ENCODE data around the gene FBXO8.
"Not testable (repeated sequence)": the region's sequence is repeated elsewhere in the genome, so short reads cannot be mapped to it uniquely, and the experiment has no call there.

Gene FBXO8, protein sequence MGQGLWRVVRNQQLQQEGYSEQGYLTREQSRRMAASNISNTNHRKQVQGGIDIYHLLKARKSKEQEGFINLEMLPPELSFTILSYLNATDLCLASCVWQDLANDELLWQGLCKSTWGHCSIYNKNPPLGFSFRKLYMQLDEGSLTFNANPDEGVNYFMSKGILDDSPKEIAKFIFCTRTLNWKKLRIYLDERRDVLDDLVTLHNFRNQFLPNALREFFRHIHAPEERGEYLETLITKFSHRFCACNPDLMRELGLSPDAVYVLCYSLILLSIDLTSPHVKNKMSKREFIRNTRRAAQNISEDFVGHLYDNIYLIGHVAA

DNA sequence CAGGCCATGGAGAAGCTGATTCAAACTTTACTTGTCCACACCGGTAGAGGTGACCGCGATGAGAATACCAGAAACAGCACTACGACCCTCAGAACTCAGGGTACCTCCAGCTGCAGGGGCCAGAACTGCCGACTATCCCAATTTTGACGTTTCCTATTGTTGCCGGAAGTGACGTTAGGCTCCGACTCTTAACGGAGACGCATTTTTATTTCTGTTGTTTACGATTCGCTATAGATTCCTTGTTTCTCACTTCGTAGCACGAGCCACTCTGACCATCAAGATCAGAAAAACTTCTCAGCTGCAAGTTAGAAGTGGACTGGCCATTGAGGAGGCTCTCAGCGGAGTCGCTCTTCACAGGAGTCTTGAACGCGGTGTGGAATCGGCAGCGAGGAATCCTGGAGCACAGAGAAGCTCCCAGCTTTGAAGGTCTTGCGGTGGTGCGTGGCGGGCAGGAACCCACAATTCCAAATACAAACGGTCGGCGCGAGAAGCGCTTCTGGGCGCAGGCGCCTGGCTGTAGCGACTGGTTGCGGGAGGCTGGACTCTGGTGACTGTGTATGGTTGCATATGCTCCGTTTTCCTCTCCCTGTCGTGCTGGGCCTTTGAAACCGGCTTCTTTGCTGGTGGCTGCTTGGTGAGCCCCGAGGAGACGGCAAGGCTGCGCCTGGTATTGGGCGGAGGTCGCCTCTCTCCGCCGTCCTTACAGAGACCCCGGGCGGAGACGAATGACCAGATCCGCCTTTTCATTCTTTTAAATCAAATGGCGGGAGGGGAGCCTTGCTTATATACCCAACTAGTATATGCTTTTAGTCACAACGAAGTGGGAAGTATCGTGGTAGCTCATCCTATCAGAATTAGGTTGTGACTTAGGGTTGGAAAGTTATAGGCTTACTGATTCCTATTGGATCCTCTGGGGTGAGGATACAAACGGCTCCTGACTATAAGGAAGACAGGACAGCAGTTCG lies at the start of gene FBXO8, which contains the start of gene CEP44:
TSS of gene FBXO8 (minus strand) at position 161 of the 965 bp plus-strand sequence. CDS start 20,575 bp downstream, outside the sequence.
TSS of gene CEP44 (plus strand) at position 405 of the 965 bp plus-strand sequence. CDS start 15,211 bp downstream, outside the sequence.
- DNase-seq (ENCODE audit: low read depth) = peak; percentile 41

DNA sequence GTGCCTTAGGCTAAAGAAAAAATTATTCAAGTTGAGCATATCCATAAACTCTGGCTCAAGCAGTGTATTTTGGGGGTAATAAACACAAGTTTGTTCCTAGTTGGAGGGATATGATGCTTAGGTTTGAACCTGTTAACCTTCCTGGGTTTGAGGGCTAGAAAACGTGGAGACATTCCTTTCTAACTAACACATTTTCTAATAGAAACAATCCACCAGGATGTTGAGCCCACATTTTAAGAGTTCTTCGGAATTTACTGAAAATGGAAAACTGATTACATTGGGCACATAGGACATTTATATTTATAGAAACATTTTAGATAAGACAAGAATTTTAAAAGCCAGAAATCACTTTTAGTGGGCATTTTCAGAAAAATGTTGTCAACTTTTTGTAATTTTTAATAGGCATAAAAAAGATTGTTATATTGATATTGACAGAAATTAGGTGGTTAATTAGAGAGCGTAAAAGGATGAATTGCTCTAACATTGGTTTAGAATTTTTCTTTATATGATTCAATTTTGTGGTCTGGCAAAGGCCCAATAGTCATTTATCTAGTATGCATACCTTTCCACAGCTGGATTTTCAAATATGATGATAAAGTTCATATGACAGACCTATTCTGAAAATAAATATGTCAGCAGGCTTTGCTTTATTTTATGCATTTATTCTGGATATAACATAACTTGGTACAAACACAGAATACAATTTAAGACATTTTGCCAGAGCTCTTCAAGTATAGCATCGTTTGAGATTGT lies 49.5 kb upstream of the FBXO8 start:
- no peak for DNase-seq (ENCODE audit: low read depth)

DNA sequence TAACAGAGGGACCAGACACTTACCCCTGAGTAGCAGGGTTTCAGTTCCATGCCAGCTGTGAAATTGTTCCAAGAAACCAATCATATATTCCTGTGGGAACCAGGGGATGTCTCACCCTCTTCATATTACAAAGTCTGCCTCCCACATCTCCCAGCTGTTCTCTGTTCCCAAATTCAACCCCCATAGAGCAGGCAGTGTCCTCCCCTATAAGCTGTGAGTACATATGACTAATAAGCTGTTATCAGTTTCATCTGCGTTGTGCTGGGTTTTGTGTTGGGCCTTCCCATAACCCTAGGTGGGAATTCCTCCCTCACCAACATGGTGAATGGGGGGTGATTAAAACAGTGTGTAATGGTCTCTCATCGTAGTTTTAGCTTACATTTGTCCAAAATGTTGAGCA lies 41.3 kb upstream of the FBXO8 start:
- DNase-seq (ENCODE audit: low read depth) = no peak

DNA sequence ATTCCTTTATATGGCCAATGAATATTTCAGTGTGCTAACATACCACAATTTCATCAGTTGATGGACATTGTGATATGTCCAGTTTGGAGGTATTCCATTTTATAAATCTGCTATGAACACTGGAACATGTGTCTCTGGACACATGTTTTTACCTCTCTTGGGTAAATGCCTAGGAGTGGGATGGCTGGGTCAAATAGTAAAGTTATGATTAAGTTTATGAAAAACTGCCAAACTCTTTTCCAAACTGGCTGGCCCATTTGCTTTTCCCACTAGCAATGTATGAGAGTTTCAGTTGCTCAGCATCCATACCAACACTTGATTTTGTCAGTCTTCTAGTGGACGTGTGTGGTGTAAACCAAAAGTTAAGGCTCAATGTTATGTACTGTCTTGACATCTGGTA lies 40.8 kb upstream of the FBXO8 start:
- no peak for DNase-seq (ENCODE audit: low read depth)

DNA sequence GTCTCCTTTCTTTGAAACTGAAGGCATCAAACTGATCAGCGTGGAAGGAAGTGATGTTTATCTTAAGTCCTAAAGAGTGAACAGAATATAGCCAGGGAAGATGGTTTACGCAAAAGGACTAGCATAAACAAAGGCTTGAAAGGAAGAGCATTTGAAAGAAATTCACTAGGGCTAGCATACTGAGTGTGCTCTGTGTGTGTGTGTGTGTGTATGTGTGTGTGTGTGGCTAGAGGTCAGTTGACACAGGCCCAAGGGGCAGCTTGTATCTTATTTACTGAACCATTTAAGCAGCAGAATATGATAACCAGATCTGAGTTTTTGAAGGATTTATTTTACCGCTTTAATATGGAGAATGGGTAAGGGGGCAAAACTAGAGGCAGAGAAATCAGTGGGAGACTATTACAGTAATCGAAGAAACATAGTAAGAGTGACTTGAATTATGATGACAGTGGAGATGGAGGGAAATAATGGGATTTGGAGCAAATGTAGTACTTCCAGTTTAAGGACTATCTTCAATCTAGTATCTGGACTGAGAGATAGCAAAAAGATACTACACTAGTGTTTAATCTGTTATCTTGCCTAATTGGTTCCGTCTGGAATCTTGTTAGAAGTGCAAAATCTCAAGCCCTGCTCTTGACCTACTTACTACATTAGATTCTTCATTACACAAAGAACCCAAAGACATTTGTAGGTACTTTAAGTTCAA lies 37.2 kb upstream of the FBXO8 start:
- DNase-seq (ENCODE audit: low read depth) = no peak

DNA sequence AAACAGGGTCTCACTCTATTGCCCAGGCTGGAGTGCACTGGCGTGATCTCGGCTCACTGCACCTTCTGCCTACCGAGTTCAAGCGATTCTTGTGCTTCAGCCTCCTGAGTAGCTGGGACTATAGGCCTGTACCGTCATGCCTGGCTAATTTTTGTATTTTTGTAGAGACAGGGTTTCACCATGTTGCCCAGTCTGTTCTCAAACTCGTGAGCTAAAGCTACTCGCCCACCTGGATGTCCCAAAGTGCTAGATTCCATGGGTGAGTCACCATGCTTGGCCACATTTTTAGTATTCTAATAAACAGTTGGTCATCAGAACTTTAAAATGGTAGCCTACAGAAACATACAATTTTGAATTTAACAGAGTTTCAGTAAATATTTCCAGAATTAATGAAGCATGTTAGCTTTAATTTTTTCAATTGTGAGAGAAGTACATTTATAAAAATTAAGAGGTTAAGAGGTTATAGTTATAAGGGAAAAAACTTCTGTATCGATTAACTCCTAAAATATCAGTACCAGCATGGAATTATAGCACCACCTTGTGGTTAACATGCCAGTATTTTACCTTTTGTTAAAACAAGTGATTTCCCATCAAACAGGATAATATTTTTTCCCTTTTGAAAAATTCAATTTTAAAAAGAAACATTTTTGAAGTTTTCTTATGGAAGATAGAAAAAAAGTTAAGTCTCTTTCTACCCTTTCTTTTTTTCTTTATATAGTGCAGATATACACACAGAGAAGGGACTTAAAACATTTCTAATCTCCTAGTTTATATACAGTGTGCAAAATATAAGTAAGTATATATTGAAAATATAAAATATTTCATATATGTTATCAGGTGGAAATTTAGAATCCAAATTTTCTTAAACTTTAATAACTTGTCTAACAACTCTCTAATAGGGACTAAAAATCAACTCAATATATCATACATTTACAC lies 35.6 kb upstream of the FBXO8 start:
- no peak for DNase-seq (ENCODE audit: low read depth)

DNA sequence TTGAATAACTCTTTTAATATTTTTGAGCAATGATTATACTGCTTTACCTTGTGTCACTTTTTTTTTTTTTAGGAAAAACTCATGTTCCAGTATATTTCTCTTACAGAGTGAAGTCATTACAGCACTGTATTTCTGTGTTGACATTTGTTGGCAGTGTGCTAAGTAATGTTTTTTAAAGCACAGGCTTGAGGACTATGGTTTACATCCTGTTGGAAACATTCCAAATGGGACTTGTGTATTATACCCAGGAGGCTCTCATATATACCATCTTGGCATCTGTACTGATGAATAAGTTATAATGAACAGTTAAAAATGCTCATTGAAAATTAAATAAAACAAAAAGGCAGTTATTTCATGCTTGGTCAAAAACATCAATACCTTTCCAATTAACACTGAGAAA lies 34.1 kb upstream of the FBXO8 start:
- DNase-seq (ENCODE audit: low read depth) = no peak

DNA sequence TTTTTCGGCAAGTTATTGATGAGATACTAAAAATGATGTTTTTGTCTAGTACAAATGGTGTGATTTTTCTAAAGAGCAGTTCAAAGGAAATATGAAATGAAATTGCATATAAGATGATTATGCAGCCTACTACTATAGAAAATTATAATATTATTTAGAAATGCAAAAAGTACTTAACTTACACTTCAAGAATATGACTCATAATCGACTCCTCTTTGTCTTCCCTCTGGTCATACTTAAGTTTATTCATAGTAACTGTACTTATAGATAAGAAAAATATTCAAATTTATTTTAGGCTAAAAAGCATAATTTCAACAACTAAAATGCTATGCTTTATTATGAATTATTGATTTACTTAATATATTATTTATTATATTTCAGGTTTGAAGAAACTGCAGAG lies 33.5 kb upstream of the FBXO8 start:
- DNase-seq (ENCODE audit: low read depth) = no peak

DNA sequence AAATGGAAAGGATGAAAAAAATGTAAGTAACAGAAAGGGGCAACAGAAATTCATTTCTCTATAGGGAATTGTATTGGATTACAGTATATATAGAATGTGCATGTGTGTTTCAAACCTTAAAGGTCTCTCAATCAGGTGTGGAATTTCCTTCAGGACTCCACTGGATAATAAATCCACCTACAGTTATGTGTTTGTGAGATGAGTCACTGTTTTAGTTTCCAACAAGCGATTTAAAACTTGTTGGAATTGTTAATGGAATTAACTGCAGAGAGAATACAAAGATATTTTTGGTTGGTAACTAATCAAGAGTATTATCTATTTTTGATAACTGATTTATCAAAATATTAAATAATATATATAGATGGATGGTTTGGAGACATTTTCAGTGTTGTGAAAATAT lies 33.1 kb upstream of the FBXO8 start:
- DNase-seq (ENCODE audit: low read depth) = no peak

DNA sequence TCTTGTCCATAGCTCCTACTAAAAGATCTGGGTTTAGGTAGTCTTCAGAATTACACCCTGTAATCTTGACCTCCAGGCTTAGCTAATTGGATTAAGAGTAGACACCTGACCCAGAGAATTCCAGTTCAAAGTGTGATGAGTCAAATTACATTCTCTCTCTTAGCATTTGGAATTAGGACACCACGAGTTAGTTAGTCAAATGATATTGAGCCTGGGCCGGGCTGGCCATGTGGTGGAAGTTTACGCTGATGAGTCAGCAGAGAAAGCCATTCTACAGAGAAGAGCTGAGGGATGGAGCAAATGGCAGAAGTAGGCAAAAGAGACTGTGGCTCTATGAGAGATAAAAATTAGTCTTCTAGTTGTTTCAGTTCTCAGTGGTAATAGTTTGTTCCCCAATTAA lies 31.3 kb upstream of the FBXO8 start:
- no peak for DNase-seq (ENCODE audit: low read depth)

DNA sequence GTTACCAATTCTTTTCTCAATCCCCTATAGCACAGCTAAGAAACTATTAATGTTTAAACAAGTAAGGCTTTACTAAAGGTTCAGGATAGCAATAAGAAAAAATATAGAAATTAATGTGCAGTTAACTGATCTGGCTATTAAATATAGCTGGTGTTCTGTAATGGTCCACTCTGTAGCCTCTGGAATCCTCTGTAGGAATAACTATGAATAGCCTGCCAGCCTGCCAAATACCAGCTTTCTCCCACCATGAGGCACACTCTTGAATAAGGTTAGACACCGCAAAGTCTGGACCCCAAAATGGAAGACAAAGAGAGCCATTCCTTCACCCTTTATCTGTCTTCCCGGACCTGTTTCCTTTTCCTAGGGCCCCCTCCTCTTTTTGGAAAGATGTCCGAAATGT lies 30.8 kb upstream of the FBXO8 start:
- no peak for DNase-seq (ENCODE audit: low read depth)

DNA sequence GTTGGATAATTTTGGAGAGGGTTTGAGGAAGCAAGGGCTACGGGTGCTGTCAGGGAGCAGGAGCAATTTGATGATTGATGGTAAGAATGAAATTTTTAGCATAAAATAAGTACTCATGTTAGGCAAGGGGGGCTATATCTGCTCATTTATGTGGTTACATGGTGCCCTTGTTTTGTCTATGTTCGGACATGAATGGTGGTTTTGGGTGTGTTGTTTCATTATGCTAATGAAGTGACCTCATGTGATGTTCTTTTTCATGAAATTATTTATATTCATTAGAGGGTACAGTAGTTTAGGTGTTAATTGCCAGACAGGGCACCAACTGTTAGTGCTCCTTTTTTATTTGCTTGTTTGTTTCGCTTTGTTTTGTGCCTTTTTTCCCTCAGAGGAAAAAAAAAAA lies 29.5 kb upstream of the FBXO8 start:
- DNase-seq (ENCODE audit: low read depth) = no peak

DNA sequence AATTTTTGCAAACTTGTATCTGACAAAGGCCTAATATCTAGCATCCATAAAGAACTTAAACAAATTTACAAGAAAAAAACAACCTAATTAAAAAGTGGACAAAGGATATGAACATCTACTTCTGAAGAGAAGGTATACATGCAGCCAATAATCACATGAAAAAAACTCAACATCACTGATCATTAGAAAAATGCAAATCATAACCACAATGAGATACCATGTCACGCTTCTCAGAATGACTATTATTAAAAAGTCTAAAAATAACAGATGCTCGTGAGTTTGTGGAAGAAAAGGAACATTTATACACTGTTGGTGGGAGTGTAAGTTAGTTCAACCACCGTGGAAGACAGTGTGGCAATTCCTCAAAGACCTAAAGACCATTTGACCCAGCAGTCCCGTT lies 24.2 kb upstream of the FBXO8 start:
- no peak for DNase-seq (ENCODE audit: low read depth)

DNA sequence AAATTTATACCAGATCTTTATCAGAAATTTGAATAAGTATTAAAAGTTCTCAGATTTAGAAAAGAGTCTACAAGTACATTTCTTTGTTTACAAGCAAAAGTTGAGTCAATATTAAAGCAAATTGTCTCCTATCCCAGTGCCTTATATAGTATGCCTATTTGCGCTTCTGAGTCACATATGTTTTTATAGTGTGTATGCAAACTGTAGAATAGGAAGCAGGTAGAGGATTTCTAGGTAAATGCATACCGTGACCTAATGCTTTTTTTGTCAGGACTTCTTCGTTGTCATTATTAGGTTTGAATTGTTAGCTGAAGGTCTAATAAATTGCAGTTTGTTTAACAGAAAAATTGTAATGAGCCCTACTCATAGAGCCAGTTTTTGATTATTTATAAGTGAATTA lies 22.5 kb upstream of the FBXO8 start:
- DNase-seq (ENCODE audit: low read depth) = no peak

DNA sequence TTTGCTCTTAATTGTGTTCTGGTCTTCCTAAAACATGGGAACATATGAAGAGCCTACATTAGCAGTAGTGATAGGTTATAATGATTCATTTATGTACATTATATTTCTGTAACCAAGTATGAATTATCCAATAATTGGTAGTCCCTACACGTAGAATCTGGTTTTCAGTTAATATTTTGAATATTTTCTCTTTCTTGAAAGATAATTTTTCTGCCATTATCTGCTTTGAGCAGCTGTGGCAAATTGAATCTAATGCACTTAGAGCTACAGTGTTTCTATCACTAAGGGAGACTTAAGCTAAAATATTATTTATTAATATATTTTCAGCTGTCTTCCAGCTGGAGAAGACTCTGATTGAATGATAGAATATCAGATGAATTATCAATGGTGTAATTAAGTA lies 21.2 kb upstream of the FBXO8 start:
- no peak for DNase-seq (ENCODE audit: low read depth)

DNA sequence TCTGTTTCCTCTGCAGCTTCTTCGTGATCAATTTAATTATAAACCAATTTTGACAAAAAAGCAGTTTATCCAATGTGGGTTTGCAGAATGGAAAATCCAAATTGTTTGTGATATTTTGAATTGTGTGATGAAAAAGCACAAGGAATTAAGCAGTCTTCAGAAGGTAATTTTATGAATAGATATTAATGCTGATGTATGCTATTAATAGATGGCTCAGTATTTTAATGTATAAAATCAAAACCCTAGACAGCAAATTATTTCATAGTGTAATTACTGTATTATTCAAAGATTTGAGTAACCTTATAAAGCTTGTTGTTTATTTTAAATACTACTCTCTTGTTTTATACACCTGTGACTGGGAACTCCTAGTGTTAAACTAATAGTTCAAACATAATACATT lies 20.2 kb upstream of the FBXO8 start:
- DNase-seq (ENCODE audit: low read depth) = no peak

DNA sequence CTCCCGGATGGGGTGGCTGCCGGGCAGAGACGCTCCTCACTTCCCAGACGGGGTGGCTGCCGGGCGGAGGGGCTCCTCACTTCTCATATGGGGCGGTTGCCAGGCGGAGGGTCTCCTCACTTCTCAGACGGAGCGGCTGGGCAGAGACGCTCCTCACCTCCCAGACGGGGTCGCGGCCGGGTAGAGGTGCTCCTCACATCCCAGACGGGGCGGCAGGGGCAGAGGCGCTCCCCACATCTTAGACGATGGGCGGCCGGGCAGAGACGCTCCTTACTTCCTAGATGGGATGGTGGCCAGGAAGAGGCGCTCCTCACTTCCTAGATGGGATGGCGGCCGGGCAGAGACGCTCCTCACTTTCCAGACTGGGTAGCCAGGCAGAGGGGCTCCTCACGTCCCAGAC lies 11.7 kb upstream of the FBXO8 start:
- not testable (repeated sequence) for DNase-seq (ENCODE audit: low read depth)

DNA sequence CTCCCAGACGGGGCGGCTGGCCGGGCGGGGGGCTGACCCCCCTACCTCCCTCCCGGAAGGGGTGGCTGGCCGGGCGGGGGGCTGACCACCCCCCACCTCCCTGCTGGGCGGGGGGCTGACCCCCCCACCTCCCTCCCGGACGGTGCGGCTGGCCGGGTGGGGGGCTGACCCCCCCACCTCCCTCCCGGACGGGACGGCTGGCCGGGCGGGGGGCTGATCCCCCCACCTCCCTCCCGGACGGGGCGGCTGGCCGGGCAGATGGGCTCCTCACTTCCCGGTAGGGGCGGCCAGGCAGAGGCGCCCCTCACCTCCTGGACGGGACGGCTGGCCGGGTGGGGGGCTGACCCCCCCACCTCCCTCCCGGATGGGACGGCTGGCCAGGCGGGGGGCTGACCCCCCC lies 11.2 kb upstream of the FBXO8 start:
- not testable (repeated sequence) for DNase-seq (ENCODE audit: low read depth)

DNA sequence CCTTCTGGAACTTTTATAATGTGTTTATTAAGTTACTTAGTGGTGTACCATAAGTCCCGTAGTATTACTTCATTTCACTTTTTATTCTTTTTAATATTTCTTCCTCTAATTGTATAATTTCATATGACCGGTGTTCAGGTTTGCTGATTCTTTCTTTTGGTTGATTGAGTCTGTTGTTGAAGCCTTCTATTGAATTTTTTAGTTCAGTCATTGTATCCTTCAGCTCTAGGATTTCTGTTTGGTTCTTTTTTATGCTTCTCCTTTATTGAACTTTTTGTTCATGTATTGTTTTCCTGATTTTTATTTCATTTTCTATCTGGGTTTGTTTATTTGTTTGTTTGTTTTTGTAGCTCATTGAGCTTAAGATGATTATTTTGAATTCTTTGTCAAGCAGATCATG lies 9.0 kb upstream of the FBXO8 start:
- DNase-seq (ENCODE audit: low read depth) = no peak

DNA sequence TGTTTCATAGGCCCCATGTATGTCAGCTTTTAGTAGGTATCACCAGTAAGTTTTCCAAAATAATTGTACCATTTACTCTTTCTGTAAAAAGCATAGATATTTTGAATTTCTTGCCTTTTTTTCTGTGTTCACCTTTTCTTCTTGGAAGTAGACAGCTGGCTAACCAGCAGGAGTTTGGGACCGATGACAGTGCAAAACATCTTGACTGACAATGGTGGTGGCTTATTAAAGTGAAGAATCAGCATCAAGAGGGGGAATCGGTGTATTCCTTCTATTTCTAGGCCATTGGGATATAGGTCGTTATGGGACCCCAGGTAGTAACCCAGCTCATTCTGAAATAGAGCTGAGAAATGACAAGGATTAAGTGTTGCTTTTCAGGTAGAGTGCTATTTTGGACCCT lies 3.4 kb upstream of the FBXO8 start:
- DNase-seq (ENCODE audit: low read depth) = no peak

DNA sequence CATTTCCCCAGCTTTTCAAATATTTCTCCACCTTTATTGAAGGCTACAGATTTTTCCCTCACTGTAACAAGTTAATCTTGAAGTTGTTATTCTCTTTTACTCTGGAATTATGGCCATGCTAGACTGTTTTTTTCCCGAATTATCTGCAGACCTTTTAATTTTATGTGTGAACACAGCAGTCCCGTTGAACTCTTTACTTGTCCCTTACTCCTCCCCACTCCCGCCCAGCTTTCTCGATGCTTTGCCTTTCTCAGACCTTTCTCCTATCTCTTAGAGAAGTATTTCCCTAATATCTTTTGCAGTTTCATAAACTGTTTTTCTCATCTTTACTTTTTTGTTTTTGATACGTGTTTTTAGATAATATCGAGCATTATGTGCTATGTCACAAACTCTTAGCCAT lies 1.0 kb upstream of the FBXO8 start:
- no peak for DNase-seq (ENCODE audit: low read depth)

All from stimulated activated CD8-positive, alpha-beta memory T cell treated with anti-CD3 and anti-CD28 coated beads, Interleukin-7, amount 100 ng/mL, for 24 hours (primary cell).